ENCODE results near the gene HOXB5.

The HOXB5 gene

GRCh38 chr17:48616717-48617470 lies 23.3 kb upstream of the HOXB5 start:
- DNase-seq (ENCODE audit: low read depth in 2 of 2), result no peak

GRCh38 chr17:48615963-48616716 lies 22.6 kb upstream of the HOXB5 start:
- DNase-seq (ENCODE audit: low read depth in 2 of 2), result no peak

GRCh38 chr17:48615047-48615962 lies 21.7 kb upstream of the HOXB5 start, which contains the start of gene HOXB8:
TSS of gene HOXB8 (minus strand) at chr17:48615292. CDS start at chr17:48614704, 588 bp downstream.
- DNase-seq (ENCODE audit: low read depth in 2 of 2), result no peak

- no peak for DNase-seq (ENCODE audit: low read depth in 2 of 2)
Observed at GRCh38 chr17:48613862-48614694, 20.5 kb upstream of the HOXB5 start.

- no peak for DNase-seq (ENCODE audit: low read depth in 2 of 2)
Observed at GRCh38 chr17:48612854-48613691, 19.5 kb upstream of the HOXB5 start.

GRCh38 chr17:48612456-48612853 lies 18.9 kb upstream of the HOXB5 start:
- no peak for DNase-seq (ENCODE audit: low read depth in 2 of 2)

- no peak for DNase-seq (ENCODE audit: low read depth in 2 of 2)
Observed at GRCh38 chr17:48611681-48612455, 18.3 kb upstream of the HOXB5 start.

- no peak for DNase-seq (ENCODE audit: low read depth in 2 of 2)
Observed at GRCh38 chr17:48611213-48611612, 17.6 kb upstream of the HOXB5 start.

GRCh38 chr17:48610282-48611211 lies 17.0 kb upstream of the HOXB5 start, which contains the start of gene HOXB7:
TSS of gene HOXB7 (minus strand) at chr17:48611017. CDS start at chr17:48610918, 99 bp downstream.
- DNase-seq (ENCODE audit: low read depth in 2 of 2), result peak in 1 of 2 donors; percentile 34

- DNase-seq (ENCODE audit: low read depth in 2 of 2), result no peak
Observed at GRCh38 chr17:48609759-48610281, 16.2 kb upstream of the HOXB5 start.

- no peak for DNase-seq (ENCODE audit: low read depth in 2 of 2)
Observed at GRCh38 chr17:48609033-48609432, 15.5 kb upstream of the HOXB5 start.

GRCh38 chr17:48608494-48608834 lies 14.9 kb upstream of the HOXB5 start:
- DNase-seq (ENCODE audit: low read depth in 2 of 2), result no peak

- DNase-seq (ENCODE audit: low read depth in 2 of 2), result no peak
Observed at GRCh38 chr17:48606892-48607614, 13.5 kb upstream of the HOXB5 start.

GRCh38 chr17:48605991-48606891 lies 12.7 kb upstream of the HOXB5 start:
- no peak for DNase-seq (ENCODE audit: low read depth in 2 of 2)

GRCh38 chr17:48605409-48605919 lies 11.9 kb upstream of the HOXB5 start:
- DNase-seq (ENCODE audit: low read depth in 2 of 2), result no peak

GRCh38 chr17:48604770-48605329 lies 11.3 kb upstream of the HOXB5 start, which contains the start of gene HOXB6:
TSS of gene HOXB6 (minus strand) at chr17:48604986. CDS start at chr17:48598150, 6,836 bp downstream.
- no peak for DNase-seq (ENCODE audit: low read depth in 2 of 2)
